NCI-H774 (cell line): ENCODE results near the gene DSG3.

Source experiments
- DNase-seq: peaks from one replicate; lab custom pipeline; 2025; lab: John Stamatoyannopoulos, UW

The DSG3 gene, protein sequence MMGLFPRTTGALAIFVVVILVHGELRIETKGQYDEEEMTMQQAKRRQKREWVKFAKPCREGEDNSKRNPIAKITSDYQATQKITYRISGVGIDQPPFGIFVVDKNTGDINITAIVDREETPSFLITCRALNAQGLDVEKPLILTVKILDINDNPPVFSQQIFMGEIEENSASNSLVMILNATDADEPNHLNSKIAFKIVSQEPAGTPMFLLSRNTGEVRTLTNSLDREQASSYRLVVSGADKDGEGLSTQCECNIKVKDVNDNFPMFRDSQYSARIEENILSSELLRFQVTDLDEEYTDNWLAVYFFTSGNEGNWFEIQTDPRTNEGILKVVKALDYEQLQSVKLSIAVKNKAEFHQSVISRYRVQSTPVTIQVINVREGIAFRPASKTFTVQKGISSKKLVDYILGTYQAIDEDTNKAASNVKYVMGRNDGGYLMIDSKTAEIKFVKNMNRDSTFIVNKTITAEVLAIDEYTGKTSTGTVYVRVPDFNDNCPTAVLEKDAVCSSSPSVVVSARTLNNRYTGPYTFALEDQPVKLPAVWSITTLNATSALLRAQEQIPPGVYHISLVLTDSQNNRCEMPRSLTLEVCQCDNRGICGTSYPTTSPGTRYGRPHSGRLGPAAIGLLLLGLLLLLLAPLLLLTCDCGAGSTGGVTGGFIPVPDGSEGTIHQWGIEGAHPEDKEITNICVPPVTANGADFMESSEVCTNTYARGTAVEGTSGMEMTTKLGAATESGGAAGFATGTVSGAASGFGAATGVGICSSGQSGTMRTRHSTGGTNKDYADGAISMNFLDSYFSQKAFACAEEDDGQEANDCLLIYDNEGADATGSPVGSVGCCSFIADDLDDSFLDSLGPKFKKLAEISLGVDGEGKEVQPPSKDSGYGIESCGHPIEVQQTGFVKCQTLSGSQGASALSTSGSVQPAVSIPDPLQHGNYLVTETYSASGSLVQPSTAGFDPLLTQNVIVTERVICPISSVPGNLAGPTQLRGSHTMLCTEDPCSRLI

DNA sequence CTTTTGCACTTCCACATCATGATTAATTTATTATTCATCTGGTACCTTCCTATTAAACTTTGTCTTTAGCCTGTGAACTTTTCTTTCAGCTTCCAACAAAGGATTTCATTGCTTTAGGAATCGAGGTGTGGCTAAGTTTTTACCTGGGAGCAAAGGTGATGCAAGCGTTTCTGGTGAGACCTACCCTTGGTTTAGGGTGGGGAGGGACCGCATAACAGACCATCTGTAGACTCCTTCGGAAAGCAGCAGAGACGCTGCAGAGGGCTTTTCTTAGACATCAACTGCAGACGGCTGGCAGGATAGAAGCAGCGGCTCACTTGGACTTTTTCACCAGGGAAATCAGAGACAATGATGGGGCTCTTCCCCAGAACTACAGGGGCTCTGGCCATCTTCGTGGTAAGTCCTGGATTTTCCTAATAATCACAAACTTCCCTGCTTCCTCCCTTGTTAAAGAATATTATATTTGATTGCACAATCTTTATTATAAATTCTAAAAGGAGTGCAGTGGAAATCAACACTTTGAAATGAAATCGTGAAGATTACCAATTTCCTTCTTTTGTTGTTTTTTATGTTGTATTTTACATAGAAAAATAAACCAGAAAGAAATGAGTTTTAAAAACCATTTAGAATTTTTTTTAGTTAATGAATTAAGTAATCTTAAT, at the start of gene DSG3:
TSS of gene DSG3 (plus strand) at position 212 of the 662 bp plus-strand sequence. CDS start at position 349, 137 bp downstream.
- DNase-seq, result no peak

DNA sequence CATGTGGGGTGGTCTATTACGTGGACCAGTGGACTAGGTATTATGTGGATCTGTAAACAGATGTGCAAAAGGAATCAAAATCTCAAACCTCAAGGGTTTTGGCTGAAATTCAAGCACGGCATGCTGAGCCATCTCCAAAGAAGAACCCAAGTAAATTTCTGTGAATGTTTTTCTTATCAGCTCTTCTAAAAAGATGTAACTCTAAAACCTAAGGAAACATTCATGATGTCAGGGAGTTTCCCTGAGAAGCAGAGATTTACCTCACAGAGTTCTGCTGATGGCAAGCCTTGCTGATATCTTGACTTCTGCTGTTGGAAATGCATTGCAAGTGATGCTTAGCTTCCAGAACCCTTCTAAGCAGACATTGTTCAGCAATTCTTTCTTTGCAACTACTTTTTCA, 49.4 kb upstream of the DSG3 start:
- no peak for DNase-seq

DNA sequence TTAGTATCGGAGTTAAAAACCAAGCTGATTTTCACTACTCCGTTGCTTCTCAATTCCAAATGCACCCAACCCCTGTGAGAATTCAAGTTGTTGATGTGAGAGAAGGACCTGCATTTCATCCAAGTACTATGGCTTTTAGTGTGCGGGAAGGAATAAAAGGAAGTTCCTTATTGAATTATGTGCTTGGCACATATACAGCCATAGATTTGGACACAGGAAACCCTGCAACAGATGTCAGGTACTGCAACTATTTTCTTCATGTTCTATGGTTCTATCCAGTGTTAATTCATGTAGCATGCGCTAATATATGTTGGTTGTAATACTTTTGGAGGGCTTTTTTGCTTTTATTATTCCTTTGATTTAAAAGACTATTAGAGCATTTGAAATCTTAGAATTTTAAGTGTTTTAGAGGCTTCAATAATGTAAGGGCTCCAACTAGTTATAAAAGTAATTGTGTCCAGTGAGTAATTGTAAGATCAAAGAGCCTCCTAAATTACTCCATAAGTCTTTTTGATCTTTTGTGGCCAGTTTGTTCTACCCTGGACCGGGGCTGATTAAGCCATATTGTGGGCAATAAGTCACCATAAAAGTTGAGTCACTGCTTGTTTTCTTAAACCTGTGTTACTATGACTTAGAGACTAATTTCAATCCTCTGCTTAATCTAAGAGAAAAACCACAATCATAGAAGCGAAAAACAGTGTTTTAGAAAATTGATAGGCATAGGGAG, 48.1 kb upstream of the DSG3 start:
- DNase-seq, result no peak

DNA sequence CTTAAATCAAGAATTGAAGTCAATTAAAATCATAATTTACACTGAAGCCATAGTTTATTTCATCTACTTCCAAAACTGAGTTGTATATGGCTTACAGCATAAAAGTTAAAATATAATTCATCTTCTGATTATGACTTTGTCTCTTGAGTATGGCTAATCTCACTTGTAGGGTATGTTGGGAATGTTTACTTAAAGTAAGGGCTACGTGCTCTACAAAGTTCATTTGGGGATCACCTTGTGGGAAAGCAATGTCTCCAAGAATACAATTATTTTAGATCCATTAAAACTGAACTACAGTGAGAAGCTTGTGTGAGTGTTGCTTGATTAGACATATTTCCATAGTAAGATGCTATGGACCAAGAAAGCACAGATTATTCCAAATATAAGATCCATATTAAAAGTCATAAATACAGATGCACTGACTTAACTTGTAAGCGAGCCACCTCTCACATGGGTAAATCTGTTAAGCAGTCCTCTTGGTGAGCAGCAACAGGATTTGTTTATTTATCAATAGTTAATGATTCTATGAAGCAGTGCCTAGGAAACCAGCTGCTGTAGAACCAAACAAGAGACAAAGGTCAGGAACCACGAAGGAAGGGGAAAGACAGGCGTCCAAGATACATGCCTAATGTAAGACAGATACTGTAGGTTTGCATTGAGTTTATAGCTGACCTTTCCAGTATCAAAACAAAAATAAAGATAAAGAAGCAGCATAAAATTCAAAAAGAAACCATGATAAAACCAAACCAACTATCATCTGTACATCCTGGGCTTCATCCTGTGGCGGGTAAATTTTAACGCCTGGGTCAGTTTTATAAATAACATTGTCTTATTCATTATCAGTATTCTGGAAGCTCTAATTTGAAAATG, 46.1 kb upstream of the DSG3 start:
- peak; percentile 27 for DNase-seq

DNA sequence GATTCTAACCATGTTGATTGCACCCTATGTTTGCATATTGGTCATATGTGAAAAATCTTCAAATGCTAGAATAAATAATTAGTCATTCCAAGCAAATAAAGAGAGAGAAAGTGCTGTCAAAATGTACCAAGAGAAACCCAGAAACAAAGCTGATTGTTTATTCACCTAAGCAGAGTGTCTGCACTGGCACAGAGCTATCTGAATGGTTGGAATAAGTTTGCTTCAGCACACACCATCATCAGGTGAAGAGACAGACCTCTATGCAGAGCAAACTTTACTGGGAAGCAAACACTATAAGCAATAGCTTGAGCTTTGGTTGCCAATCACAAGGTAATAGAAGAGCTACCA, 45.5 kb upstream of the DSG3 start:
- DNase-seq, result peak; percentile 15

DNA sequence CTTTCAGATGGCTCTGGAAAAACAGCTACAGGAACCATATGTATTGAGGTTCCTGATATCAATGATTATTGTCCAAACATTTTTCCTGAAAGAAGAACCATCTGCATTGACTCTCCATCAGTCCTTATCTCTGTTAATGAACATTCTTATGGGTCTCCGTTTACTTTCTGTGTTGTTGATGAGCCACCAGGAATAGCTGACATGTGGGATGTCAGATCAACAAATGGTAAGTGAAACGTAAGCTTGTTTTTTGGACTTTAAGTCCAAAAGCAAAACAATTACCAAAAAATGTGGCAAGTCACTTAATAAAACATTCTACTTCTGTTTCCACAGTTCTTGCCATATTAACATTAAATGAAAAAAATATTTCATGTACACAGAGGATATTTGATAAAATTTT, 44.1 kb upstream of the DSG3 start:
- no peak for DNase-seq

DNA sequence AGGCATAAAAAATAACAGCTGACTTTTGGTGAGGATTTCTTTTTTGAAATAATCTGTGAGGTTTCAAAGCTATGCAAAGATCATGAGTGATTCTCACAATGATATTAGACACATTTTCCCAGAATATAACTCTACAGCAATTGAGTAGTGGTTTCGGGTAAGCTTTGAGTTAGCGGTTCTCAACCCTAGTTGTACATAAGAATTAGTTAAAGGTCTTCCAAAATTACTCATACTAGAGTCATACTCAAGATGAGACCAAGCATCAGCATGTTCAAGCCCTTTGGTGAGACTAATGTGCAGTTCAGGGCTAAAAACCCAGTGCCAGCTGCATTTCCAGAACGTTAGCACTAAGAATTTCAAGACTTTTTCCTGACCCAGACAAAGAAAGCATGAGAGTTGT, 39.9 kb upstream of the DSG3 start:
- DNase-seq, result no peak

DNA sequence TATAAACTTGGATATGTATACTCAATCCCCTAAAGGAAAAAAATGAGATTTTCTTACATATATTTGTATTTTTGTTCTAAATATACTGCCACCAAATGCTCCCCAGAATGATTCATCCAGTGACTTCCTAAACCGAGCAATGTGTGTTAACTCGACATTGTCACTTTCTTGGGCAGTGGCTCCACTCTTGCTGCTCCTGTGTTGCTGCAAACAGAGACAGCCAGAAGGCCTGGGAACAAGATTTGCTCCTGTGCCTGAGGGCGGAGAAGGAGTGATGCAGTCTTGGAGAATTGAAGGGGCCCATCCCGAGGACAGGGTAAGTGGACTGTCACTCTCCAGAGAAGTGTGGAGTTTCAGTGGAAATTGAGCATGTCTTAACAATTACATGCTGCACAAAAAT, 38.3 kb upstream of the DSG3 start:
- DNase-seq, result no peak

DNA sequence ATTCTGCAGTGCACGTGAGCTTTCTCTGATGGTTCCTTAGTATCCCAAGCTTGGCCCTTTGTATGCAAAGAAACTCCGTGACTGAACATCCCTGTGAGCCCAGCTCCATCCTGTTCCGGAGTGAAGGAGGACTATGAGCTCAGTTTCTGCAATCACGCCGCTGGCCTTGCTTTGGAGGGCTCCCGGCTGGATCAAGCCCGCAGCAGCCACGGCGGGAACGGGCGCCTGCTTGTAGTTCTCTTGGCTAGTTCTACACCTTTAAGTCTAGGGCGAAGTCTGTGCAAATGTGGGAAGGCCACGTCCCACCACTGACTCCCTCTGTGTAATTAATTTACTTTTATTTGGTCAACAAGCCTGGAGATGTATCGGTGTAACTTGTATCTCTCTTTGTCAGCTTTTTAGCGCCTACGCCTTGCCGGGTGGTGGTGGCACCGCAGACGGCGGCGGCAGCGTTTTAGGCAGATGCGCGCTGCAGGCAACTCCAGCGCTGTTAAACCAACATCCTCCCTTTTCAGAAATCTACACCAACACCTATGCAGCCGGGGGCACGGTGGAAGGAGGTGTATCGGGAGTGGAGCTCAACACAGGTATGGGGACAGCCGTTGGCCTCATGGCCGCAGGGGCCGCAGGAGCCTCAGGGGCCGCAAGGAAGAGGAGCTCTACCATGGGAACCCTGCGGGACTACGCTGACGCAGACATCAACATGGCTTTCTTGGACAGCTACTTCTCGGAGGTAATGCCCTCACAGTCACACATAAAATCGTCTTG, 36.6 kb upstream of the DSG3 start:
- DNase-seq, result no peak

DNA sequence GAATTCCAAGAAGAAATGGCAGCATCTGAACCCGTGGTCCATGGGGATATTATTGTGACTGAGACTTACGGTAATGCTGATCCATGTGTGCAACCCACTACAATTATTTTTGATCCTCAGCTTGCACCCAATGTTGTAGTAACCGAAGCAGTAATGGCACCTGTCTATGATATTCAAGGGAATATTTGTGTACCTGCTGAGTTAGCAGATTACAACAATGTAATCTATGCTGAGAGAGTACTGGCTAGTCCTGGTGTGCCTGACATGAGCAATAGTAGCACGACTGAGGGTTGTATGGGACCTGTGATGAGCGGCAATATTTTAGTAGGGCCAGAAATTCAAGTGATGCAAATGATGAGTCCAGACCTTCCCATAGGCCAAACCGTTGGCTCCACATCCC, 34.4 kb upstream of the DSG3 start:
- no peak for DNase-seq

DNA sequence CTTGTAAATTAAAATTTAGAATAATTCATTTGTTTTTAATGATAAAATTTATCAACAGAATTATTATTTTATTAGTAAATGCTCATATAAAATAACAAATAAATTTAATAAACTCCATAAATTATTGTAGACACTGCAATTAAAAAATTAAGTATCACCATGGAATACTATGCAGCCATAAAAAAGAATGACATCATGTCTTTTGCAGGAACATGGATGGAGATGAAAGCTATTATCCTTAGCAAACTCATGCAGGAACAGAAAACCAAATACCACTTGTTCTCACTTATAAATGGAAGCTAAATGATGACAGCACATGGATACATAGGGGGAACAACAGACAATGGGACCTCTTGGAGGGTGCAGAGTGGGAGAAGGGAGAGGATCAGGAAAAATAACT, 29.7 kb upstream of the DSG3 start:
- DNase-seq, result no peak

DNA sequence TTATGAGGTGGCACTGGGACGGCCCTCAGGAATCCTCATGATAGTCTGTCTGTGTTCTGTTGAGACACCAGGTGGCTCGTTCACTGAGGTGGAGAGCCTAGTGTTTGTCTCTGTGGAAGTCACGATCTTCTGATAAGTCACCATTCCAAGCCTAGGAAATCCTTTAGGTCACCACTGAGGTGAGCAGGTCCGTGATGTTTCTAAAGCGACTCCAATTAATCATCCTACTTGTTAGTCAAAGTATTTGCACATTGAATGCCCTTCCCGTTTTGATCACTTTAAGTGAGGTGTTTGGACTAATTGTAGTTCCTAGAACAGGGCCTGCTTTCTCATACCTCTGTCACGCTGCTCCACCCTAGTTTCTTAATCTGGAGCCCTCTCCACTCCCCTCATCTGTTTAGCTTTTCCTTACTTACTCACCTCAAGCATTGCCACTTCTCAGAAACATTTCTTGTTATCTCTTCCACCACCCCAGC, 28.0 kb upstream of the DSG3 start:
- DNase-seq, result no peak

DNA sequence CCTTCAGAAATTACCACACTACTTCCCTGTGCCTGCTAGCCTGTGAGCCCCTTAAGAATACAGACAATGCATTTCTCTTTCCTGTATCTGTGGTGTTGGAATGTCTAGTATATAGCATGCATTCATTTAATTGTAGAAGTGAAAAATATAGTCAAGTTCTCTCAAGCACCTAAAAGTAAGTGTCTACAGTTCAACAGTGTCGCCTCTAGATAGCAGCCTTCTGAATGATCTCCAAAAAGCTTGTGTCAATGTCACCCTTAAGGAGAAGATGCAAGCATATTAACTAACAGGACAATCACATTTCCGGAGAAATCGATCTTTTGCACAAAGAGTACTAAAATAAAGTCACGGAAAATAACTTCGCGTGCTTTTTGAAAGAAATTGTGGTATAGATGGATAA, 27.5 kb upstream of the DSG3 start:
- no peak for DNase-seq

DNA sequence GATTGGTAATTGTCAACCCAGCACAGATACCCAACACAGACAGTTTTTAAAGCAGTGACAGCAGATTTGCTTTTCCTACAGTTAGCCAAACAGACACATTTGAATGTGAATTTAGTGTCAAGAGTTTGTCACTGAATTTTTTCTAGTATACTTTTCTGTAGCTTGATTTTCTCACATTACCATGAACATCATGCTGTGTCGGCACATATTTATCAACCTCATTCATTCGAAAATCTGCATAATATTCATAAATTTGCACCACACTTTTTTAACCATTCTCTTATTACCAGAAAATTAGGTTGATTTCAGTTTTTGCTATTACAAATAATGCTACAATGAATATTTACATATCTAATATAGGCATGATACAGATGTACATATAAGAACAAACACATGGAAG, 27.0 kb upstream of the DSG3 start:
- DNase-seq, result no peak

DNA sequence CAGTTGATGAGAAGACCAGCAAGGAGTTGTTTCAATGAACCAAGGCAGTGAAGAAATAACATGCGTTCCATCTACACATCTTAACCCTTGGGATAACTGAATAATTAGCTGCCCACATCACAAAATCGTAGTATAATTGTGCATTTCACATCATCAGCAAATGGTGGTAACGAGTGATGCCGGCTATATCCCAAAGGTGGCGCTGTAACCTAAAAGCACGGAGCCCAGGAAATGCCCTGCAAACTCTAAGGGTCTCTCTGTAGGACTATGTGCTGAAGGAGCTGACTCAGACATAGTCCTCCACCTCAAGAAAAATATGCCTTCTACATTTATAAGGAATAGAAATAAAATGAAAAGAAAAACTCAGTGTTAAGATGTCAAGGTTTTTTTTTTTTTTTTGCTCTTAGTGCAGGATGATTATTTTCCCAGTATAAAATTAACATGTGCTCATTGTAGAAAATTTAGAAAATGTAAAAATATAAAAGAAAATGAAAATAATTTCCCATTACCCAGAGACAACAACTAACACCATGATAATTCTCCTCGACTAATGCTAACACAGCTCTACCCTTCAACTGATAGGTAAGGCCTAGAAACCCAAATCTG, 23.1 kb upstream of the DSG3 start:
- DNase-seq, result no peak

DNA sequence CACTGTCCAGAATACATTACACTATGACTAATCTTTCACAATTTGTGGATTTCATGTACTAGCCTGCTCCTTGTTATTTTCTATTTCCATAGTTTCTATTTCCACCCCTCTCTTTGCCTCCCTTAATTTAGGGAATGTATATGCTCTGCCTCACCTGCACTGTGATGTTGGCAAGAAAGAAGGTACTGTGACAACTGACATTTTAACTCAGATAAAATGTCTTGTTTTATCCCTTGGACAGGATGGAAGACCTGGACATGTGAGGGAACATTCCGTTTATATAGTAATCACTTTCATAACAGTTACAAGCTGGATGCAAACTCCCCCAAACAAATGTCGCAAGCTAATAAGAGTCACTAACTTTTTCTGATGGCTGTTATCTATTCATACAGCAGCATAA, 21.5 kb upstream of the DSG3 start:
- DNase-seq, result no peak

DNA sequence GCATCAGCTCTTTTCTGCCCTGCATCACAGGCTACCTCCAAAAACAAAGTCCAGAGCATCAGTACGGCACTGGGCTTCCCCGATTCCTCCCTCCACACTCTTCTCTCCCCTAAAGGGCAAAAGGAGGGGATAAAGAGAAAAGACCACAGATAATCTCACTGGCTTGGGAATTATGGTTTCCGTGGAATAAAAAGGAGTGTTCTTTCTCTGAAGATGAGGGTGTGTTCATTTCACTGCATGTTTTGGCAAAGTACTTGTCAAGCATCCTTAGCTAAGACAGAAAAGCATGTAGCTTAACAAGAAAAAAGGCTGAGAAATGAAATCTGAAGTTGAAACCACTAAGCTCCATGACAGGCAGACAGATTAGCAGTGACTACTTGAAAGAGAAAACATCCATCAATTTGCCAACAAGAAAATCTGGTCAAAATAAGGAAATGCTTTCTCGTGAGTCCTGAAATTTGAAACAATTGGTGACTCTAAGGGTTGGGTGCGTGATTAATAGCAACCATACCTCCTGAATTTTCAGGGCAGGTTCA, 20.6 kb upstream of the DSG3 start:
- DNase-seq, result no peak

DNA sequence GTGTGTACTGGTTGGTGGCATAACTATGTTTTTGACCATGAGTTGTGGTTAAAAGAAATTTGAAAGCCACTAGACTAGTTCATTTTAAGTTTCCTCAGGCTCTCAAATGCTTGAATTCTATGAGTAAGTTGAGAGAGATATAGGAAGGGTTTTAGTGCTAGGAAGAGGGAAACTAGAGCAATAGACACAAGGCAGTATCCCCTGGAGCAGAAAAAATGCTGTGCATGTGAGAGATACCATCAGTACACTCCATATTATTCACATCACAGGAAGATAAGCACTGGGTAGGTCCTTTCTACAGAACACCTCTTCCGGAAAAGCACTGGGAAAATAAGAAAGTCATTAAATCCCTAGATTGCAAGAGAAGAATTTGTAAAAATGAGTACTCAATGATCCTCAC, 19.3 kb upstream of the DSG3 start:
- DNase-seq, result no peak

DNA sequence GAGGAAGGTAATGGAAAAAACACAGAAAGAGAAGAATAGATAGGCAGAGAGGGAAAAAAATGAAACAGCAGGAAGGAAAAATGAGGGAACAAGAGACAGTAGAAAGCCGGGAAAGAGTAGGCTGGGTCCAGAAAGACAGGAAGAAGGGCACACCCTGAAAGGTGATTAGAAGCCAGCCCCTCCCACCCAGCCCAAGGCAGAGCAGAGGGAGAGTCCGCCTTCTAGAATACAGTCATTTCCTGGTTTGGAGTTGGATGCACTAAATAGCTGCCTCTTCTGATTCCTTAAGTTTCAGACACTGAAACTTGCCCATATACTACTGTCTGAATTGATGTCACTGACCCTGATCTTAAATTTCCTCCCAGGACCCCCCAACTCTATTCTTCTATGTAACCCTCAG, 17.9 kb upstream of the DSG3 start:
- no peak for DNase-seq
